Activated CD4-positive, alpha-beta T cell treated with anti-CD3 and anti-CD28 coated beads for 36 hours (primary cell): ENCODE data around the gene CDH4. TPM values are rescaled to one million over a fixed set of nuclear protein-coding genes. Genes with fewer than 3 reads are reported as not detected.
A peak's percentile ranks its signal among the peaks of the same experiment; 100 is the strongest.

Source experiments
- ATAC-seq: fragments of 200-7000 bp; cut with Tn5 transposase; one replicate; pipeline ENCODE4 v1.10.0; 2021; ENCODE audit warnings: mild to moderate bottlenecking, moderate library complexity
- CTCF ChIA-PET: fragments of 350-600 bp; sonication (Branson Sonifier 250); formaldehyde crosslinking; loops from one replicate; lab custom pipeline; 2021; ENCODE audit warnings: antibody characterized with exemption; lab: Charles Lee
- POLR2A ChIA-PET: fragments of 350-600 bp; sonication (Branson Sonifier 250); formaldehyde crosslinking; loops from one replicate; lab custom pipeline; 2021; ENCODE audit warnings: antibody characterized with exemption, inconsistent platforms; lab: Charles Lee
- DNase-seq: peaks from one replicate; pipeline ENCODE4 v3.0.0-alpha.2; 2020
- H3K27ac Mint-ChIP-seq: one replicate; pipeline ENCODE4 v1.8.0; 2021; ENCODE audit warnings: mixed read lengths
- H3K27me3 Mint-ChIP-seq: one replicate; pipeline ENCODE4 v1.8.0; 2021; ENCODE audit warnings: mixed read lengths
- H3K36me3 Mint-ChIP-seq: one replicate; pipeline ENCODE4 v1.8.0; 2021; ENCODE audit warnings: low read depth, mixed read lengths
- H3K4me1 Mint-ChIP-seq: one replicate; pipeline ENCODE4 v1.8.0; 2021; ENCODE audit warnings: mixed read lengths
- H3K4me3 Mint-ChIP-seq: one replicate; pipeline ENCODE4 v1.8.0; 2021; ENCODE audit warnings: mild to moderate bottlenecking, moderate library complexity, mixed read lengths
- H3K9me3 Mint-ChIP-seq: one replicate; pipeline ENCODE4 v1.8.0; 2021; ENCODE audit warnings: low read depth, mixed read lengths
- intact Hi-C, 2 experiments: fragments of 100-400 bp; cut with DNase I in 1 of 2; cut with micrococcal nuclease in 1 of 2; formaldehyde crosslinking; loops; one replicate each; pipeline versions ENCODE4 v1.14.2 to v1.15.1; 2022 to 2024; cut with DNase I, micrococcal nuclease
- total RNA-seq, 2 experiments: library from RNA; stranded (reverse); gene quantifications; one replicate each; pipeline ENCODE4 v1.2.3, GENCODE V29; 2021

Gene CDH4
- total RNA-seq, 2 experiments from 2014 or later, result not detected

DNA sequence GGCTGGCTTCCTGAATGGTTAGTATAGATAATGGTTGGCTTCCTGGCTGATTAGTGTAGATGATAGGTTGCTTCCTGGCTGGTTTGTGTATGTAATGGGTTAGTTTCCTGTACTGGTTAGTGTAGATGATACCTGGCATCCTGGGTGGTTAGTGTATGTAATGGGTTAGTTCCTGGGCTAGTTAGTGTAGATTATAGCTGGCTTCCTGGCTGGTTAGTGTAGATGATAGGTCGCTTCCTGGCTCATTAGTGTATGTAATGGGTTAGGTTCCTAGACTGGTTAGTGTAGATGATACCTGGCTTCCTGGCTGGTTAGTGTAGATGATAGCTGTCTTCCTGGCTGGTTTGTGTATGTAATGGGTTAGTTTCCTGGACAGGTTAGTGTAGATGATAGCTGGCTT lies 613.3 kb downstream of the CDH4 start:
- no peak for DNase-seq
- H3K36me3 Mint-ChIP-seq, result no peaks in the 10 kb centered on the region
- no peaks in the 10 kb centered on the region for H3K27me3 Mint-ChIP-seq
- H3K4me3 Mint-ChIP-seq, result no peak overlapping the region
- ATAC-seq, result no peak
- H3K9me3 Mint-ChIP-seq, result peaks cover 6% of the 10 kb centered on the region
- POLR2A ChIA-PET, result no interaction called here
- intact Hi-C loops, result no loop called here
- no peaks in the 10 kb centered on the region for H3K4me1 Mint-ChIP-seq
- H3K27ac Mint-ChIP-seq, result no peak overlapping the region
- CTCF ChIA-PET, result no interaction called here

DNA sequence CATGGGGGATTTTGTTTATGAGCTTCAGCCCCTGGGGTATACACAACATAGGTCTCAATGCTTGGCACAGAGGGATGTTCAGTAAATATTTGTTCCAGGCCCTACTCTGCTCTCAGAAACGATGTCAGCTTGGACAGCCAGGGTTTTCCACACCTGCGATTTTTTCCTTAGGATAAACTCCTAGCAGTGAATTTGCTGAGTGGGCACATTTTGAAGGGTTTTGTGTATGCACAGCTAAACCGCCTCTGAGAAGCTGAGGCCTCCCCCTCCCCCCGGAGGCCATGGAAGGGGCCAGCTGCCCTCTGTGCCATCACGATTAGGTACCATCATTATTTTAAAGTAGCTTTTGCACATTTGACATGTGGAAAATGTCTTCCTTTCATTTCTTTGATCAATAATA lies 614.1 kb downstream of the CDH4 start:
- POLR2A ChIA-PET, result no interaction called here
- no peaks in the 10 kb centered on the region for H3K36me3 Mint-ChIP-seq
- CTCF ChIA-PET, result no interaction called here

DNA sequence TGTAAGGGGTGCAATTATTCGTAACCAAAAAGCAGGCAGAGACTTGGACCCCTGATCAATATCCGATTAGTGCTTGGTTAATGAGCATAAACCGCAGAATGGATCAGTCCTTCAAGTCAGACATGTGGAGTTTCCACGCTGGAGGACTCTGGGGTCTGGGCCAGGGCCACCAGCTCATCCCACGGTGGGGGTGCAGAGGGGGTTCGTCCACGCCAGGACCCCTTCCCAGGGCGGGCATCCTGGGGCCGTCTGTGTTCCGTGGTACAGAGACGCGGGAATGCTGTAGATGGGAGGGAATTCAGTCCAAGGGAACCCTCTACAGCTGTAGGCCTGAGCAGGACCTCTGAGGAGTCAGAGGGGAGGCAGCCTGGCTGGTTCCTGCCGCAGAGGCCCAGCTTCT lies 615.9 kb downstream of the CDH4 start:
- Mint-ChIP-seq H3K9me3 (peaks cover 6% of the 10 kb centered on the region), H3K4me1 (no peaks in the 10 kb centered on the region), H3K27ac (no peak overlapping the region), H3K27me3 (no peaks in the 10 kb centered on the region), H3K36me3 (no peaks in the 10 kb centered on the region), H3K4me3 (no peak overlapping the region)
- DNase-seq (no peak), ATAC-seq (no peak)
- intact Hi-C loops, result no loop called here
- POLR2A ChIA-PET, result no interaction called here
- CTCF ChIA-PET, result no interaction called here

More for the DNA sequence above, 614.1 kb downstream of the CDH4 start:
- Mint-ChIP-seq H3K27me3 (no peaks in the 10 kb centered on the region), H3K9me3 (peaks cover 6% of the 10 kb centered on the region), H3K4me3 (no peak overlapping the region), H3K4me1 (no peaks in the 10 kb centered on the region), H3K27ac (no peak overlapping the region)
- no peak for ATAC-seq
- no peak for DNase-seq
- intact Hi-C loops, result no loop called here

DNA sequence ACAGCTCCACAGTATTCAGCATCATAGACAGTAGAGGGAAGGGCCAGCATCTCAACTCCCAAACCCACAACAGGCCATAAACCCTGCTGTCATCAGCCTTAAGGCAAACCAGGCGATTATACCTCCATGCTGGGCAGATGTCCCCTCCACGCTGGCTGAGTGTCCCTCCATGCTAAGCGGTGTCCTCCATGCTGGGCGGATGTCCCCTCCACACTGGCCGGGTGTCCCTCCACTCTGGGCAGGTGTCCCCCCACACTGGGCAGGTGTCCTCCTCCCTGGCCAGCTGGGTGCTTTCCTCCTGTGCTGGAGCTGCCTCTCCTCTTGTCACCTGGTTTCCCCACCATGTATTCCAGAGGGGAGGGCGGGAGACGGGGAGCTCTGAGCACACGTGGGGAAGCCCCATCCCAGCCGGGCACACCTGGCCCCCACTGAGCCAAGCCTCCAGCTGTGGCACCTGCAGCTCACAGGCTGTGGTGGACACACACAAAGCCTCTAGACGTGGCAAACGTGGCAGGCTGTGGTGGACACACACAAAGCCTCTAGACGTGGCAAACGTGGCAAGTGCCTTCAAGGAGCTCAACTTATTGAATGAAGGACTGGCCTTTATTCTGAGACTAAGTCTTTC lies 616.5 kb downstream of the CDH4 start:
- Mint-ChIP-seq H3K27ac (no peak overlapping the region), H3K36me3 (no peaks in the 10 kb centered on the region), H3K4me3 (no peak overlapping the region), H3K9me3 (peaks cover 6% of the 10 kb centered on the region), H3K4me1 (no peaks in the 10 kb centered on the region), H3K27me3 (no peaks in the 10 kb centered on the region)
- DNase-seq (no peak), ATAC-seq (no peak)
- ChIA-PET POLR2A (no interaction called here), CTCF (interaction anchor here (1.0 kb wide), 1 partner anchor 15 kb away, joined by 4 read pairs; no protein-coding TSS in a partner anchor)
- intact Hi-C loops, result no loop called here

DNA sequence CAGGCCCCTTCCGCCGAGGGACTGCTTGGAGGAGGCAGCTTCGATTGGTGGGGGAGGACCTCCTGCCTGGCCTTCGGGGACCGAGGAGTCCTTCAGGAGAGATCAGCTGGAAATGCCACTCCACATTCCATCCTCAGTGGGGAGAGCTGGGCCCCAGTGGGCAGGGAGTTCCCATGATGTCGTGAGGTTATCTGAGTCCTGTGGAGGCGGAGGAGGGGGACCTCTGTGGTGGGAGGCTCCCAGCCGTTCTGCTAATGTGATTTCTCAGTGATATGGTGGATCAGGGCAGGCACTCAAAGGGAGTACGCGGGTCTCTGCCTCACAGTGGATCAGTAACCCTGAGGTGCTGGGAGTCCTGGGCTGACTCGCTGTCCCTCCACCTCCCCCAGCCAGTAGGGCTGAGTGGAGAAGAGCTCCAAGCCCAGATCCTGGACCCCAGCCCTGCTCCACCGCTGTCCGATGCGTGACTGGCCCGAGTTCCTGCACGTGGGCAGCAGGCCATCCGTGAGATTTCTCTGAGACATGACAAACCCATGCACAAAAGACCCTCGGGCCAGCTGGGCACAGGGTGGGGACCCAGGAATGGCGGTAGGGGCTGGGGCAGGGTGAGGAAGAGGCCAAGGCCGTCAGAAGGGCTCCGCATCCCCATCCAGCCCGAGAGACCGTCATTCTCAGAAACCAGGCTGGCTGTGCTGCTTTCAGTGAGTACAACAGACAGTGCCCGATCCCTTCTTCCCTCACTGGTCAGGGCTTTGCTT lies 617.9 kb downstream of the CDH4 start:
- Mint-ChIP-seq H3K9me3 (peaks cover 6% of the 10 kb centered on the region), H3K27me3 (no peaks in the 10 kb centered on the region), H3K4me1 (no peaks in the 10 kb centered on the region), H3K36me3 (no peaks in the 10 kb centered on the region), H3K4me3 (no peak overlapping the region), H3K27ac (no peak overlapping the region)
- intact Hi-C loops, result no loop called here
- ChIA-PET POLR2A (no interaction called here), CTCF (no interaction called here)
- ATAC-seq (no peak), DNase-seq (no peak)

DNA sequence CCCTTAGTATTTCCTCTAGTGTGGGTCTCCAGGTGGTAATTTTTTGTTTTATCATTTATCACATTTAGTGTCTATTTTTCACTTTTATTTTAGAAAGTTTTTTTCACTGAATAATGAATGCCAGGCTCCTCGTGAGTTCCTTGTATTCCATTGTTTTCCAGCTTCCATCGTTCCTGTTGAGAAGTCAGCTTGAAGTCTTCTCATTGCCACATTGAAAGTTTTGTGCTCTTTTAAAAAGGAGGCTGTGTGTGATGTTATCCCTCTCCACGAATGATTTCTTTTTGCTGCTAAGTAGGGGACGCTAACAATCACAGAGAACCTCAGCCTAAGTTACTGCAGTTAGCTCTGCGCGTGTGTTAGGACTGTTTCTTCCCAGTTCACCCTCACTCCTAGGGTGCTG lies 619.1 kb downstream of the CDH4 start:
- H3K4me3 Mint-ChIP-seq, result no peak overlapping the region
- POLR2A ChIA-PET, result interaction anchor here (0.6 kb wide), 1 partner anchor 556 kb away, joined by 3 read pairs; no protein-coding TSS in a partner anchor
- no peak for DNase-seq
- no peaks in the 10 kb centered on the region for H3K36me3 Mint-ChIP-seq
- no peak overlapping the region for H3K27ac Mint-ChIP-seq
- no peaks in the 10 kb centered on the region for H3K9me3 Mint-ChIP-seq
- no peak for ATAC-seq
- intact Hi-C loops, result no loop called here
- H3K4me1 Mint-ChIP-seq, result no peaks in the 10 kb centered on the region
- no peaks in the 10 kb centered on the region for H3K27me3 Mint-ChIP-seq
- CTCF ChIA-PET, result no interaction called here

DNA sequence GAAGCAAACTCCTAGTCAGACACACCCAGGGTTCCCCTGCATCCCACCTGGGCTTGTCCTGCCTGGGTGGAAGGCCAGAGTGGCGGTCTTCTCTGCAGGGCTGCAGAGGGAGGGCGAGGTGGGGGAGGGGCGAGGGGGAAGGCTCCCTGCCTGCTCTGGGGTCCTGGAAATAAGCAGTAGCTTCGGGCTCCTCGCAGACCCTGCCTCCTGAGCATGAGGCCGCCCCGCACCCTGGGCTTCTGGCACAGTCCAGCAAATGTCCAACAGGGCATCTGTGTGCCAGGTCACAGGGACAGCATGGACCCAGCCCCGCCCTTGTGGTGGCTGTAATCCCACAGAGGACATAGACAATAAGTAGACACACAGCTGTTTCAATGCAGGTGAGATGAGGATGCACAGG lies 619.9 kb downstream of the CDH4 start:
- intact Hi-C loops, result no loop called here

DNA sequence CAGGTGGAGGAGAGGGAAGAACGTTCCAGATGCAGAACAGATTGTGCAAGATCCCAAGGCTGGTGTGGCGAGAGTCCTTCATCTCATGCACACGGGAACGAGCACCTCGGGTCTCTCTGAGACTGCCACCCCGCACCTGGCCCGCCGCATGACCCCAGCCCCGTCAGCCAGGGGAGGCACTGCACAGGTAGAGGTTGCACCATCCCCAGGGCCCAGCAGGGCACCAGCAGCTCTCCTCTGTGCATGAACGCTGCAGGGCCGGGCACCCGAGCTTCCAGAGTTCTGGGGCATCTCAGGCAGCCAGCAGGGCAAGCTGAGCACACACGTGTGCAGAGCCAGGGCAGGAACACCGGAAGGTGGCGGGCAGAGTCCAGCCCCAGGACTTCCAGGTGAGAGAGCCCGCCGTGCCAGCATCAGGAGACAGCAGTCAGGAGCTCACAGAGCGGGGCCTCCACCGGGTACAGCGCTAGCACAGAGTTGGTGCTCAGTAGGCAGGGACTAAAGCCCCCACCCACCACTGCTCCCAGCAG lies 620.4 kb downstream of the CDH4 start:
- CTCF ChIA-PET, result no interaction called here
- Mint-ChIP-seq H3K4me3 (no peak overlapping the region), H3K27ac (no peak overlapping the region), H3K27me3 (no peaks in the 10 kb centered on the region), H3K36me3 (no peaks in the 10 kb centered on the region), H3K4me1 (no peaks in the 10 kb centered on the region), H3K9me3 (no peaks in the 10 kb centered on the region)
- POLR2A ChIA-PET, result no interaction called here
- ATAC-seq (no peak), DNase-seq (no peak)
- intact Hi-C loops, result no loop called here

More for the DNA sequence above, 619.9 kb downstream of the CDH4 start:
- no peaks in the 10 kb centered on the region for H3K36me3 Mint-ChIP-seq
- H3K27me3 Mint-ChIP-seq, result no peaks in the 10 kb centered on the region
- H3K4me3 Mint-ChIP-seq, result no peak overlapping the region
- no peaks in the 10 kb centered on the region for H3K9me3 Mint-ChIP-seq
- POLR2A ChIA-PET, result no interaction called here
- DNase-seq, result no peak
- CTCF ChIA-PET, result no interaction called here
- H3K27ac Mint-ChIP-seq, result no peak overlapping the region
- H3K4me1 Mint-ChIP-seq, result no peaks in the 10 kb centered on the region
- no peak for ATAC-seq

DNA sequence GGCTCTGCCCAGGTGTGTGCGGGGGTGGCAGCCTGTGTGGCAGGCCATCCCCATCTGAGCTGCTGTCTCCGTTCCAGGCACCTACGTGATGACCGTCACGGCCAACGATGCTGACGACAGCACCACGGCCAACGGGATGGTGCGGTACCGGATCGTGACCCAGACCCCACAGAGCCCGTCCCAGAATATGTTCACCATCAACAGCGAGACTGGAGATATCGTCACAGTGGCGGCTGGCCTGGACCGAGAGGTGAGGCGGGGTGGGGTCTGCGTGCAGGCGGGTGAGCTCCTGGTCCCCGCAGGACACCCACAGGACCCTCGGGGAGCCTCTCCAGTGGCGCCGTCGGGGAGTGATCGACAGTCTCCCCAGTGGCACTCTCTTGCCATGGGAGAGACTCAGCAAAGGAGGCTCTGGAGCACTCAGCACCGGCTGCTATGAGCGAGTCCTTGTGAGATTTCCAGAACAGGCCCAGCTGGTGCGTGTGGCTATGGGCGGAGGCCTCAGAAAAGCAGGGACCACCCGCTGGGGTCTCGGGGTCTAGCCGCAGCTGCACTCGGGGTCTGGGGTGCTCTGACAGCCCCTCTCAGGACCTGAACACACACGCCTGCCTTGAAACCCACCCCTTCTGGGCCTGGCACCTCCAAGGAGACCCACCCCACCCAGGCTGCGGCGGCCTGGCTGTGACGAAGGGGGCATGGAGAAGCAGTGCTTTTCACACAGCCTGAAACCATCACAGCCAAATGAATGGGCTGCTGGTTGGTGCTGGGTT lies 621.8 kb downstream of the CDH4 start:
- intact Hi-C loops, result no loop called here
- POLR2A ChIA-PET, result no interaction called here
- H3K4me3 Mint-ChIP-seq, result no peak overlapping the region
- DNase-seq (no peak), ATAC-seq (no peak)
- no peak overlapping the region for H3K27ac Mint-ChIP-seq
- H3K9me3 Mint-ChIP-seq, result no peaks in the 10 kb centered on the region
- no peaks in the 10 kb centered on the region for H3K27me3 Mint-ChIP-seq
- CTCF ChIA-PET, result no interaction called here
- H3K36me3 Mint-ChIP-seq, result no peaks in the 10 kb centered on the region
- no peaks in the 10 kb centered on the region for H3K4me1 Mint-ChIP-seq

DNA sequence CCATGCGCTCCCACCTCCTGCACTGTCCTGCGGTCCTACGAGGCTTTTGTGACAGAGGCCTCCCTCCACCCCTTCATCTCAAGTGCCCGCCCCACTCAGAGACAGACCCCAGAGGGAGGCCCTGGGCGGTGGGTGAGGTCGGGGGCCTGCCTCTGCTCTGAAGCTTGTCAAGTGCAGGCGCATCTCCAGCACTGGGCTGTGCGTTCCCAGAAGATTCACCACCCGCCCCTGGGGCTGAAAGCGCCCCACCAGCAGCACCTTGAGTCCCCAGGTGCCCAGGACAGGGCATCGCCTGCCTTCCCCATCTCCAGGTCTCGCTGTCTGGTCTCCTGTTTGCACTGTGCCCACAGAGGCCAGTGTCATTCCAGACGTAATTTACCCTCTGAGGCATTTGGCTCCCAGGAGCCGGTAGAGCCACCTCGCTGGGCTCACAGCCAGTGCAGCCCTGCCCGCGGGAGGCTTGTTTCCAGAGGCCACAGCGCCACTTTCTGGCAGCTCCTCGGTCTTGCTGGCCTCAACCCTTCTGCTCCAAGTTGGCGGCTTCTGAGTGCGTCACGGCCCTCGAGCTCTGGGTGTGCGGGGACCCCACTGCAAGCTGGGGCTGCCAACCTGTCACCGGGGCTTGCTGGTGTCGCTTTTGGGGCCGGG lies 622.5 kb downstream of the CDH4 start:
- no peaks in the 10 kb centered on the region for H3K4me1 Mint-ChIP-seq
- no peak for ATAC-seq

DNA sequence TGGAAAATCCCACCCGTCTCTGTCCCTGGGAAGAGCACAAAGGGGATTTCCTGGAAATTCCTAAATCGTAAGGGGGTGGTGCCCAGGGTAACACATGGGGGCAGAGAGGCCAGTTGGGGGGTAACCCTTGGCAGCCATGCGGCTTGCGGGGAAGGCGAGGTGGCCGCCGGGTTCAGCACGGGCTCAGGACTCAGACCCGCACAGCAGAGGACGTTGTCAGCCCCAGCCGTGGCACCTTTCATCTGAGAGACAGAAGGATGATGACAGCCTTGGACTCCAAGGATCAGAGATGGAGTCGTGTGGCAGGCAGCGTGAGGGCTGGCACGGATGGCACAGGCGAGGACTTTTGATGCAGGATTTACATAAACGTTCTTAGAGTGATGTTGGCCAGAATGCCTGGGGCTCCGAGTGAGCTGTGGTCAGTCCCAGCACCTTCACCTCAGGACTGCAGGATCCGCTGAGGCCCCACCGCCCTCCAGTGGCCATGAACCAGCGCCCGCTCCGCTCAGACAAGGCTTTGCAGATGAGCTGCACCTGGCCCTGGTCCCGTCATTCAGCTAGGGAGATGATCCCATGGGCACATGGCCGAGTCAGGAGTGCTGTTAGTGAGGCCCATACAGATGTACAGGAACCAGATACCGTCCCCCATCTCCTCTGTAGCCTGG lies 623.3 kb downstream of the CDH4 start:
- no peak for ATAC-seq
- H3K4me3 Mint-ChIP-seq, result no peak overlapping the region
- intact Hi-C loops, result no loop called here

More for the DNA sequence above, 622.5 kb downstream of the CDH4 start:
- Mint-ChIP-seq H3K4me3 (no peak overlapping the region), H3K27me3 (no peaks in the 10 kb centered on the region), H3K9me3 (no peaks in the 10 kb centered on the region), H3K27ac (no peak overlapping the region), H3K36me3 (no peaks in the 10 kb centered on the region)
- CTCF ChIA-PET, result no interaction called here
- peak; percentile 32 for DNase-seq
- POLR2A ChIA-PET, result no interaction called here
- intact Hi-C loops, result no loop called here

More for the DNA sequence above, 623.3 kb downstream of the CDH4 start:
- no peak for DNase-seq
- Mint-ChIP-seq H3K4me1 (no peaks in the 10 kb centered on the region), H3K27me3 (no peaks in the 10 kb centered on the region), H3K27ac (no peak overlapping the region), H3K9me3 (no peaks in the 10 kb centered on the region), H3K36me3 (no peaks in the 10 kb centered on the region)
- POLR2A ChIA-PET, result no interaction called here
- CTCF ChIA-PET, result no interaction called here
